Liver (tissue), 3 donors: ENCODE results near the gene ZNF423.

Source experiments
- CTCF ChIP-seq: fragments of 150-350 bp; IDR thresholded peaks from 2 replicates; pipeline ENCODE4 v1.5.1; 2017; ENCODE audit warnings: improper control_type of control experiment, low read depth, low read length; ENCODE audit not compliant: missing input control
- GABPA ChIP-seq, 2 donors: IDR thresholded peaks in 1 of 2; conservative IDR thresholded peaks in 1 of 2; 2 replicates each; pipeline ENCODE4 v1.6.1; 2016; ENCODE audit warnings: antibody characterized with exemption in 2 of 2, mild to moderate bottlenecking in 1 of 2, moderate library complexity in 1 of 2
- HNF4G ChIP-seq: IDR thresholded peaks from 2 replicates; pipeline ENCODE4 v1.6.1; 2016; ENCODE audit warnings: antibody characterized with exemption
- JUND ChIP-seq, 2 donors: IDR thresholded peaks; 2 replicates each; pipeline ENCODE4 v1.6.1; 2016; ENCODE audit warnings: antibody characterized with exemption in 2 of 2
- MAX ChIP-seq: IDR thresholded peaks from 2 replicates; pipeline ENCODE4 v1.6.1; 2016; ENCODE audit warnings: antibody characterized with exemption
- REST ChIP-seq: IDR thresholded peaks from 2 replicates; pipeline ENCODE4 v1.6.1; 2016; ENCODE audit warnings: antibody characterized with exemption, mild to moderate bottlenecking
- RXRA ChIP-seq, 2 donors: IDR thresholded peaks; 2 replicates each; pipeline ENCODE4 v1.6.1; 2017 to 2018; ENCODE audit warnings: antibody characterized with exemption in 2 of 2, mild to moderate bottlenecking in 1 of 2
- YY1 ChIP-seq: IDR thresholded peaks from 2 replicates; pipeline ENCODE4 v1.6.1; 2016; ENCODE audit warnings: antibody characterized with exemption, mild to moderate bottlenecking
- ZBTB33 ChIP-seq: IDR thresholded peaks from 2 replicates; pipeline ENCODE4 v1.6.1; 2016; ENCODE audit warnings: antibody characterized with exemption
- donor health status: healthy.
- donor health status: healthy.

- TF ChIP-seq CTCF: no peak
- no peak for TF ChIP-seq YY1
- TF ChIP-seq GABPA (IDR thresholded peaks at IDR 0.05 in 1 of 2, conservative IDR thresholded peaks at IDR 0.05 in 1 of 2): no peak
- no peak for TF ChIP-seq JUND (IDR thresholded peaks at IDR 0.05)
- TF ChIP-seq REST: no peak
- TF ChIP-seq MAX: no peak
- no peak for TF ChIP-seq RXRA (IDR thresholded peaks at IDR 0.05)
- no peak for TF ChIP-seq ZBTB33
- no peak for TF ChIP-seq HNF4G
Observed at GRCh38 chr16:49682577-49683165, 173.2 kb downstream of the ZNF423 start.
